Panc1 (cell line): Measurements from ENCODE around the gene BRD4.

ENCODE experiments used
- POLR2AphosphoS5 ChIP-seq: IDR thresholded peaks from 2 replicates; pipeline ENCODE4 v1.6.1; 2012; ENCODE audit warnings: mild to moderate bottlenecking, low read depth, low read length, moderate library complexity
- SIN3A ChIP-seq: IDR thresholded peaks from 2 replicates; pipeline ENCODE4 v1.6.1; 2012; ENCODE audit warnings: low read depth, mild to moderate bottlenecking, low read length, moderate library complexity, borderline replicate concordance; ENCODE audit not compliant: insufficient read depth
- TCF7L2 ChIP-seq: IDR thresholded peaks from 2 replicates; pipeline ENCODE4 v1.6.1; 2011; ENCODE audit warnings: mild to moderate bottlenecking, low read depth, low read length, inconsistent platforms
- TF ChIP-seq, protein P1 (sequence below): fragments of 450-650 bp; IDR thresholded peaks from 2 replicates; pipeline ENCODE4 v1.5.1; 2017; ENCODE audit warnings: mild to moderate bottlenecking
- TF ChIP-seq, protein P2 (sequence below), 2 experiments: IDR thresholded peaks; 2 replicates each; pipeline ENCODE4 v1.6.1; 2011 to 2012; ENCODE audit warnings: low read depth in 2 of 2, control low read depth in 1 of 2, low read length in 1 of 2, mild to moderate bottlenecking in 1 of 2, moderate library complexity in 1 of 2; ENCODE audit not compliant: insufficient read depth in 1 of 2

DNA sequence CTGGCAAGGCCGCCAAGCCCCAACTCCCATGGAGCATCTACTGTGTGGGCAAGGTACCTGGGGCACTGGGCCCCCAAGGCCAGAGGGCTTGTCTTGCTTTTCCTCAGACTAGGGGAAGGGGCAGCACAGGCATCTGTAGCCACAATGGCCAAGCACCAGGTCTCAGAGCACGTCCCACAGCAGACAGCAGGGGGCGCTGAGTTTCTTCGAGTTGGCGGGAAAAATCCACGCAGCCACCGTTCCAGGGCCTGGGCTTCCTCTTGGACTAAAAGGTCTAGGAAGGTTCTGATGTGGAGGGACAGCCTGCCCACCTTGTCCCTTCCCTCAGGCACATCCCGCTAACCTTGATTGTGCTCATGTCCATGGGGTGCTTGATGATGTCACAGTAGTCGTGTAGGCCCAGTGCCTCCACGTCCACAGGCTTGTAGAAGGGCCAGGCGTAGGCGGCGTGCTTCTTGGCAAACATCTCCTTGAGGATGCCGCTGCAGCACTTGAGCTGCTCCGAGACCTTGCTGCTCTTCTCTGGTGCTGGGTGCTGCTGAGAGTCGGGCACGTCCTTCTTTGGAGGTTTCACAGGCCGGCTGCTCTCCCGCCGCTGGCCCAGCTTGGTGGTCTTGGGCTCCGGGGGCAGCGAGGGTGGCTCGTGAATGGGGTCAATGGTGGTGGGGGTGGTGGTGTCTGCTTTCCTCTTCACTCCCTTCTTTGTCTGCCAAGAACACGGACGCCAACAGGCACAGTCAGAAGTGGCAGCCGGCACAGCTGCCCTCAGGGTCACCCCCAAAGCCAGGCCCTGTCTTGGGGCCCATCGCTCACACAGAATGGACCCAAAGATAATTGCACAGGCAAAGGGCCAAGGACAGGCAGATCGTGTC lies 68.0 kb downstream of the BRD4 start:
- TF ChIP-seq, protein P1, sequence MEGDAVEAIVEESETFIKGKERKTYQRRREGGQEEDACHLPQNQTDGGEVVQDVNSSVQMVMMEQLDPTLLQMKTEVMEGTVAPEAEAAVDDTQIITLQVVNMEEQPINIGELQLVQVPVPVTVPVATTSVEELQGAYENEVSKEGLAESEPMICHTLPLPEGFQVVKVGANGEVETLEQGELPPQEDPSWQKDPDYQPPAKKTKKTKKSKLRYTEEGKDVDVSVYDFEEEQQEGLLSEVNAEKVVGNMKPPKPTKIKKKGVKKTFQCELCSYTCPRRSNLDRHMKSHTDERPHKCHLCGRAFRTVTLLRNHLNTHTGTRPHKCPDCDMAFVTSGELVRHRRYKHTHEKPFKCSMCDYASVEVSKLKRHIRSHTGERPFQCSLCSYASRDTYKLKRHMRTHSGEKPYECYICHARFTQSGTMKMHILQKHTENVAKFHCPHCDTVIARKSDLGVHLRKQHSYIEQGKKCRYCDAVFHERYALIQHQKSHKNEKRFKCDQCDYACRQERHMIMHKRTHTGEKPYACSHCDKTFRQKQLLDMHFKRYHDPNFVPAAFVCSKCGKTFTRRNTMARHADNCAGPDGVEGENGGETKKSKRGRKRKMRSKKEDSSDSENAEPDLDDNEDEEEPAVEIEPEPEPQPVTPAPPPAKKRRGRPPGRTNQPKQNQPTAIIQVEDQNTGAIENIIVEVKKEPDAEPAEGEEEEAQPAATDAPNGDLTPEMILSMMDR, result peak; percentile 83
- TF ChIP-seq SIN3A (no peak), POLR2AphosphoS5 (no peak), TCF7L2 (no peak)
- TF ChIP-seq, protein P2, sequence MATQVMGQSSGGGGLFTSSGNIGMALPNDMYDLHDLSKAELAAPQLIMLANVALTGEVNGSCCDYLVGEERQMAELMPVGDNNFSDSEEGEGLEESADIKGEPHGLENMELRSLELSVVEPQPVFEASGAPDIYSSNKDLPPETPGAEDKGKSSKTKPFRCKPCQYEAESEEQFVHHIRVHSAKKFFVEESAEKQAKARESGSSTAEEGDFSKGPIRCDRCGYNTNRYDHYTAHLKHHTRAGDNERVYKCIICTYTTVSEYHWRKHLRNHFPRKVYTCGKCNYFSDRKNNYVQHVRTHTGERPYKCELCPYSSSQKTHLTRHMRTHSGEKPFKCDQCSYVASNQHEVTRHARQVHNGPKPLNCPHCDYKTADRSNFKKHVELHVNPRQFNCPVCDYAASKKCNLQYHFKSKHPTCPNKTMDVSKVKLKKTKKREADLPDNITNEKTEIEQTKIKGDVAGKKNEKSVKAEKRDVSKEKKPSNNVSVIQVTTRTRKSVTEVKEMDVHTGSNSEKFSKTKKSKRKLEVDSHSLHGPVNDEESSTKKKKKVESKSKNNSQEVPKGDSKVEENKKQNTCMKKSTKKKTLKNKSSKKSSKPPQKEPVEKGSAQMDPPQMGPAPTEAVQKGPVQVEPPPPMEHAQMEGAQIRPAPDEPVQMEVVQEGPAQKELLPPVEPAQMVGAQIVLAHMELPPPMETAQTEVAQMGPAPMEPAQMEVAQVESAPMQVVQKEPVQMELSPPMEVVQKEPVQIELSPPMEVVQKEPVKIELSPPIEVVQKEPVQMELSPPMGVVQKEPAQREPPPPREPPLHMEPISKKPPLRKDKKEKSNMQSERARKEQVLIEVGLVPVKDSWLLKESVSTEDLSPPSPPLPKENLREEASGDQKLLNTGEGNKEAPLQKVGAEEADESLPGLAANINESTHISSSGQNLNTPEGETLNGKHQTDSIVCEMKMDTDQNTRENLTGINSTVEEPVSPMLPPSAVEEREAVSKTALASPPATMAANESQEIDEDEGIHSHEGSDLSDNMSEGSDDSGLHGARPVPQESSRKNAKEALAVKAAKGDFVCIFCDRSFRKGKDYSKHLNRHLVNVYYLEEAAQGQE (IDR thresholded peaks at IDR 0.05; ENCODE audit: insufficient read depth in 1 of 2, low read depth in 2 of 2, low read length in 1 of 2), result no peak
